Measurements from ENCODE around the gene CDK2AP2.

GRCh38 chr11:67465189-67465510, 42.8 kb downstream of the CDK2AP2 start:
- TF ChIP-seq POLR2A (IDR thresholded peaks at IDR 0.05) (no peak), CTCF (IDR thresholded peaks at IDR 0.05) (no peak)

All from breast epithelium (tissue), 3 donors.